ENCODE measurements around the gene TRAF7. TPM values are rescaled to one million over a fixed set of nuclear protein-coding genes. Genes with fewer than 3 reads are reported as not detected.
"Not testable (repeated sequence)": the region's sequence is repeated elsewhere in the genome, so short reads cannot be mapped to it uniquely, and the experiment has no call there.

TRAF7 gene
- total and polyA plus RNA-seq, 2 donors (not counting 1 experiment from before 2014, with no cell fraction given) = 46.1 to 50.9 TPM

DNA sequence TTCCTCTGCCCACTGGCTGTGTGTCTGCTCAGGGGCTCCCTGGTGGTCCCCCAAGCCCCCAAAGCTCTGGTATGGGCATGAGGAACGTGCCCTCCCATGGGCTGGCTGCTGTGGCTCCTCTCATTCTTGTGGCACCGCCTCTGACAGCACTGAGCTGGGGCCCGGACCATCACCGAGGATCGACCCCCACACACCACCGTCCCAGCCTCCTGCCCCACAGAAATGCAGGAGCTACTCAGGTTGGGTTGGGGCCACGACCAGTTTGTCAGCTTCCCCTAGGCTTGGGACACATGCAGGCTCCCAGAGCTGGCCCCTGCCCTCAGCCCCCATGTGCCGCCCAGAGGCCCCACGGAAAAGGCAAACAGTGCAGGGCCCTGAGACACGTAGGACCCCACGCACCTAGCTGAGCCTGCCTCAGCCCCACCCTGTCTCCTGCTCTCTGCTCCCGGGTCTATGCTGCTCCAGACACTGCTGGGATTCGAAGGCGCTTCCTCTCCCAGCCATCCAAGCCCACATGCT, 44.1 kb downstream of the TRAF7 start:
- Mint-ChIP-seq H3K4me1 (peaks cover 14% of the 10 kb centered on the region), H3K9me3 (ENCODE audit: insufficient read depth) (no peaks in the 10 kb centered on the region), H3K27ac (no peak overlapping the region), H3K27me3 (peaks cover 26% of the 10 kb centered on the region), H3K4me3 (no peak overlapping the region)
- CTCF ChIA-PET = interaction anchor here (1.0 kb wide), 1 partner anchor 287 kb away, joined by 3 read pairs; no protein-coding TSS in a partner anchor
- no peak overlapping the region for H3K4me2 ChIP-seq (replicated peaks; ENCODE audit: low read depth, low read length, poor library complexity, severe bottlenecking)
- POLR2A ChIA-PET = no interaction called here
- no peak overlapping the region for H2AFZ ChIP-seq (ENCODE audit: insufficient read depth, low read depth, low read length, poor library complexity, severe bottlenecking)
- peaks cover 0 to 36% (median 16%) of the 10 kb centered on the region in 4 experiments for H3K27me3 ChIP-seq (replicated peaks in 1 of 4; ENCODE audit: control extremely low read depth in 1 of 4, control insufficient read depth in 3 of 4, insufficient read depth in 4 of 4, low read length in 3 of 4)
- DNase-seq (no peak), ATAC-seq (ENCODE audit: low read depth) (no peak)
- H3K36me3 ChIP-seq (replicated peaks in 1 of 2; ENCODE audit: control extremely low read depth in 1 of 2, control insufficient read depth in 1 of 2, extremely low read depth in 1 of 2, insufficient read depth in 2 of 2, low read length in 1 of 2) = no peaks in the 10 kb centered on the region
- no peak overlapping the region for H3K4me3 ChIP-seq (ENCODE audit: control extremely low read depth in 1 of 5, extremely low read depth in 1 of 5, insufficient read depth in 1 of 5, low read depth in 2 of 5, low read length in 4 of 5)
- intact Hi-C loops (cut with micrococcal nuclease) = loop anchor here (10.0 kb wide), 2 partner anchors 145 to 405 kb away; partner anchors contain the start of gene ABCA3
- H3K9me3 ChIP-seq (ENCODE audit: control extremely low read depth in 1 of 3, control insufficient read depth in 2 of 3, insufficient read depth in 1 of 3, low read length in 2 of 3) = peaks cover 0 to 6% (median 0%) of the 10 kb centered on the region in 3 donors
- no peaks in the 10 kb centered on the region for H4K20me1 ChIP-seq (ENCODE audit: control insufficient read depth, insufficient read depth, low read length, poor library complexity, severe bottlenecking)
- H3K27ac ChIP-seq (ENCODE audit: low read length in 2 of 2) = no peak overlapping the region
- no peak overlapping the region for H3K9ac ChIP-seq (ENCODE audit: low read length)
- H3K79me2 ChIP-seq (ENCODE audit: control insufficient read depth, insufficient read depth, low read length) = no peaks in the 10 kb centered on the region
- TF ChIP-seq, protein P1, sequence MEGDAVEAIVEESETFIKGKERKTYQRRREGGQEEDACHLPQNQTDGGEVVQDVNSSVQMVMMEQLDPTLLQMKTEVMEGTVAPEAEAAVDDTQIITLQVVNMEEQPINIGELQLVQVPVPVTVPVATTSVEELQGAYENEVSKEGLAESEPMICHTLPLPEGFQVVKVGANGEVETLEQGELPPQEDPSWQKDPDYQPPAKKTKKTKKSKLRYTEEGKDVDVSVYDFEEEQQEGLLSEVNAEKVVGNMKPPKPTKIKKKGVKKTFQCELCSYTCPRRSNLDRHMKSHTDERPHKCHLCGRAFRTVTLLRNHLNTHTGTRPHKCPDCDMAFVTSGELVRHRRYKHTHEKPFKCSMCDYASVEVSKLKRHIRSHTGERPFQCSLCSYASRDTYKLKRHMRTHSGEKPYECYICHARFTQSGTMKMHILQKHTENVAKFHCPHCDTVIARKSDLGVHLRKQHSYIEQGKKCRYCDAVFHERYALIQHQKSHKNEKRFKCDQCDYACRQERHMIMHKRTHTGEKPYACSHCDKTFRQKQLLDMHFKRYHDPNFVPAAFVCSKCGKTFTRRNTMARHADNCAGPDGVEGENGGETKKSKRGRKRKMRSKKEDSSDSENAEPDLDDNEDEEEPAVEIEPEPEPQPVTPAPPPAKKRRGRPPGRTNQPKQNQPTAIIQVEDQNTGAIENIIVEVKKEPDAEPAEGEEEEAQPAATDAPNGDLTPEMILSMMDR (IDR thresholded peaks at IDR 0.05) = no peak
- no peak for TF ChIP-seq EZH2 (IDR thresholded peaks at IDR 0.05; ENCODE audit: borderline replicate concordance, insufficient read depth, low read depth, low read length, poor library complexity, severe bottlenecking)
- WGBS (ENCODE audit: insufficient coverage) = 86% methylated on average over 11 of the region's 14 CpGs
- H3K4me1 ChIP-seq (ENCODE audit: control insufficient read depth in 2 of 2, insufficient read depth in 2 of 2, low read length in 2 of 2) = peaks cover 15 to 22% of the 10 kb centered on the region in 2 donors

DNA sequence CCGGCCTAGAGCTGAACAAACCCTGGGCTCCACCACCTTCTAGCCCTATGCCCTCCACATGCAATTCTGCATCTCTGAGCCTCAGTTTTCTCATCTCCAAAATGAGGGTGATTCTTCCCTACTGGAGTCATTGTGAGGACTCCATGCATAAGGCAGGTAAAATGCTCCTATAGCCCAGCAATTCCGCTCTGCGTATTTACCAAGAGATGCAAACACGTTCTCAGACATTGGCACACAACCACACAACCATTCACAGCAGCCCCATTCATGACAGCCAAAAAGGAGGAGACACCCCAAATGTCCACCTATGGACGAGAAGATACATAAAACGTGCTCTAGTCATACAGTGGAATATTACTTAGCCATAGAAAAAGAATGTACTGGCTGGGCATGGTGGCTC, 44.7 kb downstream of the TRAF7 start:
- no peak for DNase-seq
- H3K4me1 Mint-ChIP-seq = peaks cover 9% of the 10 kb centered on the region
- no peaks in the 10 kb centered on the region for H3K36me3 ChIP-seq (replicated peaks in 1 of 2; ENCODE audit: control extremely low read depth in 1 of 2, control insufficient read depth in 1 of 2, extremely low read depth in 1 of 2, insufficient read depth in 2 of 2, low read length in 1 of 2)
- H3K4me3 ChIP-seq (ENCODE audit: control extremely low read depth in 1 of 5, extremely low read depth in 1 of 5, insufficient read depth in 1 of 5, low read depth in 2 of 5, low read length in 4 of 5) = no peak overlapping the region
- CTCF ChIA-PET = interaction anchor here (1.0 kb wide), 1 partner anchor 287 kb away, joined by 3 read pairs; no protein-coding TSS in a partner anchor
- H3K27ac Mint-ChIP-seq = no peak overlapping the region
- no peaks in the 10 kb centered on the region for H4K20me1 ChIP-seq (ENCODE audit: control insufficient read depth, insufficient read depth, low read length, poor library complexity, severe bottlenecking)
- peaks cover 0 to 3% (median 0%) of the 10 kb centered on the region in 3 donors for H3K9me3 ChIP-seq (ENCODE audit: control extremely low read depth in 1 of 3, control insufficient read depth in 2 of 3, insufficient read depth in 1 of 3, low read length in 2 of 3)
- TF ChIP-seq, protein P1 (IDR thresholded peaks at IDR 0.05) = no peak
- TF ChIP-seq EZH2 (IDR thresholded peaks at IDR 0.05; ENCODE audit: borderline replicate concordance, insufficient read depth, low read depth, low read length, poor library complexity, severe bottlenecking) = no peak
- H3K9me3 Mint-ChIP-seq (ENCODE audit: insufficient read depth) = no peaks in the 10 kb centered on the region
- no peak overlapping the region for H3K9ac ChIP-seq (ENCODE audit: low read length)
- POLR2A ChIA-PET = no interaction called here
- ATAC-seq (ENCODE audit: low read depth) = no peak
- no peak overlapping the region for H2AFZ ChIP-seq (ENCODE audit: insufficient read depth, low read depth, low read length, poor library complexity, severe bottlenecking)
- intact Hi-C loops (cut with micrococcal nuclease) = no loop called here
- no peaks in the 10 kb centered on the region for H3K79me2 ChIP-seq (ENCODE audit: control insufficient read depth, insufficient read depth, low read length)
- H3K27me3 ChIP-seq (replicated peaks in 1 of 4; ENCODE audit: control extremely low read depth in 1 of 4, control insufficient read depth in 3 of 4, insufficient read depth in 4 of 4, low read length in 3 of 4) = peaks cover 0 to 30% (median 12%) of the 10 kb centered on the region in 4 experiments
- H3K4me2 ChIP-seq (replicated peaks; ENCODE audit: low read depth, low read length, poor library complexity, severe bottlenecking) = no peak overlapping the region
- no peak overlapping the region for H3K27ac ChIP-seq (ENCODE audit: low read length in 2 of 2)
- H3K4me3 Mint-ChIP-seq = no peak overlapping the region
- WGBS (ENCODE audit: insufficient coverage) = 82% methylated on average over 3 of the region's 6 CpGs
- peaks cover 13 to 19% of the 10 kb centered on the region in 2 donors for H3K4me1 ChIP-seq (ENCODE audit: control insufficient read depth in 2 of 2, insufficient read depth in 2 of 2, low read length in 2 of 2)
- peaks cover 21% of the 10 kb centered on the region for H3K27me3 Mint-ChIP-seq

DNA sequence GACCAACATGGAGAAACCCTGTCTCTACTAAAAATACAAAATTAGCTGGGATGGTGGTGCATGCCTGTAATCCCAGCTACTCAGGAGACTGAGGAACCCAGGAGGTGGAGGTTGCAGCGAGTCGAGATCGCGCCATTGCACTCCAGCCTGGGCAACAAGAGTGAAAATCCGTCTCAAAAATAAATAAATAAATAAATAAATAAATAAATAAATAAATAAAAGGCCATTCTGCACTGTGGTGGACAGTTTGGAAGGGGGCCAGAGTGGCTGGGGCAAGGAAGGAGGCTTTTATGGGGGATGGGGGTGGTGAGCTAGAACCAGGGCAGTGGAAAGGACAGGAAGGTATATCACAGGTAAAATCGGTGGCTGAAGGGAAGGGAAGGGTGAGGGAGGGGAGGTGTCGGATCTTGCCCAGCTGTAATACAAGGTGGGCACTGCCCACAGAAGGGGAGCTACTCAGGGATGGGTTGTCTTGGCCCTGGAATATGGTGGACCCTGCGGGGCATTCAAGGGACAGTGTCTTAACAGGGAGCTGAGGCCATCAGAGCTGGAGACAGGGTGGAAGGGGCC, 47.6 kb downstream of the TRAF7 start:
- H3K4me1 Mint-ChIP-seq = peaks cover 21% of the 10 kb centered on the region

More for the DNA sequence above, 47.6 kb downstream of the TRAF7 start:
- Histone ChIP-seq H3K4me1 (ENCODE audit: control insufficient read depth in 2 of 2, insufficient read depth in 2 of 2, low read length in 2 of 2) (peaks cover 12 to 22% of the 10 kb centered on the region in 2 donors), H3K79me2 (ENCODE audit: control insufficient read depth, insufficient read depth, low read length) (peaks cover 22% of the 10 kb centered on the region), H3K36me3 (replicated peaks in 1 of 2; ENCODE audit: control extremely low read depth in 1 of 2, control insufficient read depth in 1 of 2, extremely low read depth in 1 of 2, insufficient read depth in 2 of 2, low read length in 1 of 2) (peaks cover 0 to 14% of the 10 kb centered on the region in 2 experiments)
- H2AFZ ChIP-seq (ENCODE audit: insufficient read depth, low read depth, low read length, poor library complexity, severe bottlenecking); intact Hi-C loops (cut with micrococcal nuclease); ATAC-seq (ENCODE audit: low read depth); DNase-seq; H4K20me1 ChIP-seq (ENCODE audit: control insufficient read depth, insufficient read depth, low read length, poor library complexity, severe bottlenecking); H3K27me3 ChIP-seq (replicated peaks in 1 of 4; ENCODE audit: control extremely low read depth in 1 of 4, control insufficient read depth in 3 of 4, insufficient read depth in 4 of 4, low read length in 3 of 4); H3K9me3 ChIP-seq (ENCODE audit: control extremely low read depth in 1 of 3, control insufficient read depth in 2 of 3, insufficient read depth in 1 of 3, low read length in 2 of 3); H3K9ac ChIP-seq (ENCODE audit: low read length); H3K9me3 Mint-ChIP-seq (ENCODE audit: insufficient read depth); H3K4me2 ChIP-seq (replicated peaks; ENCODE audit: low read depth, low read length, poor library complexity, severe bottlenecking); H3K4me3 ChIP-seq (ENCODE audit: control extremely low read depth in 1 of 5, extremely low read depth in 1 of 5, insufficient read depth in 1 of 5, low read depth in 2 of 5, low read length in 4 of 5); H3K27ac ChIP-seq (ENCODE audit: low read length in 2 of 2): not testable (repeated sequence)
- 97% methylated on average over 3 of the region's 8 CpGs for WGBS (ENCODE audit: insufficient coverage)
- H3K4me3 Mint-ChIP-seq = peak overlapping the region; percentile 37
- peak overlapping the region; percentile 42 for H3K27ac Mint-ChIP-seq
- POLR2A ChIA-PET = interaction anchor here (0.5 kb wide), 1 partner anchor 47 kb away, joined by 11 read pairs; no protein-coding TSS in a partner anchor
- CTCF ChIA-PET = interaction anchor here (1.2 to 3.4 kb wide), 3 partner anchors 8 to 48 kb away, joined by 5 to 20 read pairs (median 6); partner anchors contain the start of genes ECI1 and TRAF7
- H3K27me3 Mint-ChIP-seq = peaks cover 13% of the 10 kb centered on the region
